SK-N-SH (cell line): ENCODE measurements around the gene MYO1D. TPM values are rescaled to one million over a fixed set of nuclear protein-coding genes. Genes with fewer than 3 reads are reported as not detected.

Experiments used
- CTCF ChIA-PET: fragments of 300-600, 350-600 bp; formaldehyde crosslinking; extraction: SDS; loops from one replicate; lab custom pipeline; 2021; lab: Yijun Ruan, JAX
- POLR2A ChIA-PET: fragments of 350-600 bp; sonication (Branson Sonifier 250); formaldehyde crosslinking; extraction: SDS; loops from one replicate; lab custom pipeline; 2020; ENCODE audit warnings: antibody characterized with exemption, inconsistent platforms; lab: Yijun Ruan, JAX
- DNase-seq: peaks from one replicate; pipeline ENCODE4 v3.0.0; 2012
- H2AFZ ChIP-seq: fragments of 200-600 bp; sonication (generic); 2 replicates; pipeline ENCODE4 v1.8.1; 2016; ENCODE audit warnings: antibody characterized with exemption, mild to moderate bottlenecking, low read depth
- H3F3A ChIP-seq: fragments of 200-600 bp; sonication (generic); replicated peaks from 2 replicates; pipeline ENCODE3; 2016; ENCODE audit warnings: antibody characterized with exemption, mild to moderate bottlenecking; ENCODE audit not compliant: insufficient read depth
- H3K27ac ChIP-seq, 2 experiments: fragments of 200-500 bp in 1 of 2; fragments of 200-600 bp in 1 of 2; sonication (Bioruptor generic) in 1 of 2; sonication (generic), shearing (Covaris generic) in 1 of 2; 2 replicates each; pipeline versions ENCODE4 v1.5.1 to v1.6.1; 2014 to 2016; ENCODE audit warnings: low read depth in 2 of 2, inconsistent platforms in 1 of 2, low read length in 1 of 2, mild to moderate bottlenecking in 1 of 2, mixed read lengths in 1 of 2
- H3K27me3 ChIP-seq: fragments of 200-600 bp; sonication (generic), shearing (Covaris generic); 2 replicates; pipeline ENCODE4 v1.6.1; 2016; ENCODE audit warnings: mixed run types; ENCODE audit not compliant: insufficient read depth
- H3K36me3 ChIP-seq, 2 experiments: fragments of 200-500 bp in 1 of 2; fragments of 200-600 bp in 1 of 2; sonication (Bioruptor generic) in 1 of 2; sonication (generic) in 1 of 2; replicated peaks in 1 of 2; 2 replicates each; pipeline versions ENCODE3 to v1.5.1; 2014 to 2016; ENCODE audit warnings: low read length in 1 of 2, mild to moderate bottlenecking in 1 of 2; ENCODE audit not compliant: insufficient read depth in 2 of 2, control insufficient read depth in 1 of 2
- H3K4me1 ChIP-seq, 2 experiments: fragments of 200-500 bp in 1 of 2; fragments of 200-600 bp in 1 of 2; sonication (Bioruptor generic) in 1 of 2; sonication (generic), shearing (Covaris generic) in 1 of 2; 2 replicates each; pipeline versions ENCODE4 v1.5.1 to v1.6.1; 2014 to 2016; ENCODE audit warnings: low read depth in 1 of 2, low read length in 1 of 2, mixed run types in 1 of 2; ENCODE audit not compliant: insufficient read depth in 2 of 2, control insufficient read depth in 1 of 2
- H3K4me2 ChIP-seq: fragments of 200-600 bp; sonication (generic), shearing (Covaris generic); 2 replicates; pipeline ENCODE4 v1.6.1; 2017; ENCODE audit warnings: mixed run types
- H3K4me3 ChIP-seq, 2 experiments: fragments of 200-500 bp in 1 of 2; fragments of 200-600 bp in 1 of 2; sonication (Bioruptor generic) in 1 of 2; sonication (generic), shearing (Covaris generic) in 1 of 2; 2 replicates each; pipeline versions ENCODE4 v1.5.1 to v1.8.1; 2014 to 2016; ENCODE audit warnings: low read depth in 2 of 2, inconsistent platforms in 1 of 2, low read length in 1 of 2, mild to moderate bottlenecking in 1 of 2, mixed read lengths in 1 of 2, moderate library complexity in 1 of 2
- H3K79me2 ChIP-seq: fragments of 200-600 bp; sonication (generic); 2 replicates; pipeline ENCODE4 v1.8.1; 2017; ENCODE audit warnings: mild to moderate bottlenecking; ENCODE audit not compliant: insufficient read depth
- H3K9ac ChIP-seq: fragments of 200-600 bp; sonication (generic); 2 replicates; pipeline ENCODE4 v1.6.1; 2017; ENCODE audit warnings: mixed run types
- H3K9me2 ChIP-seq: fragments of 200-600 bp; sonication (generic); 2 replicates; pipeline ENCODE4 v1.6.1; 2017; ENCODE audit warnings: mixed run types
- H3K9me3 ChIP-seq: fragments of 200-600 bp; sonication (generic); 2 replicates; pipeline ENCODE4 v1.6.1; 2017; ENCODE audit warnings: mixed run types, mild to moderate bottlenecking, moderate library complexity
- H4K20me1 ChIP-seq: fragments of 200-600 bp; sonication (generic); 2 replicates; pipeline ENCODE4 v1.6.1; 2017; ENCODE audit warnings: mild to moderate bottlenecking, mixed run types; ENCODE audit not compliant: insufficient read depth
- CTCF ChIP-seq: fragments of 200-600 bp; sonication (generic); IDR thresholded peaks from 2 replicates; pipeline ENCODE4 v1.6.1; 2017; ENCODE audit warnings: antibody characterized with exemption, mild to moderate bottlenecking, moderate library complexity
- EP300 ChIP-seq, 2 experiments: IDR thresholded peaks; 2 replicates each; pipeline versions ENCODE4 v1.4.0 to v1.6.1; 2012; ENCODE audit warnings: borderline replicate concordance in 1 of 2, low read depth in 1 of 2, low read length in 1 of 2
- EZH2phosphoT487 ChIP-seq: fragments of 200-600 bp; sonication (generic); IDR thresholded peaks from 2 replicates; pipeline ENCODE4 v1.6.1; 2017; ENCODE audit warnings: low read depth, mixed run types, mild to moderate bottlenecking, antibody characterized with exemption, moderate library complexity, borderline replicate concordance
- FOXM1 ChIP-seq: IDR thresholded peaks from 2 replicates; pipeline ENCODE4 v1.4.0; 2012; ENCODE audit warnings: low read depth, mild to moderate bottlenecking
- GABPA ChIP-seq: IDR thresholded peaks from 2 replicates; pipeline ENCODE4 v1.4.0; 2012; ENCODE audit warnings: low read depth, mild to moderate bottlenecking
- GATA2 ChIP-seq: sonication (generic); formaldehyde crosslinking; IDR thresholded peaks from 2 replicates; pipeline ENCODE4 v1.5.0; 2020; ENCODE audit warnings: mild to moderate bottlenecking, missing genetic modification reagents
- IRF3 ChIP-seq: fragments of 150-350 bp; IDR thresholded peaks from 2 replicates; pipeline ENCODE4 v1.6.1; 2016; ENCODE audit warnings: mild to moderate bottlenecking, low read depth, low read length
- JUND ChIP-seq: IDR thresholded peaks from 2 replicates; pipeline ENCODE4 v1.4.0; 2012
- NFIC ChIP-seq: IDR thresholded peaks from 2 replicates; pipeline ENCODE4 v1.4.0; 2012; ENCODE audit warnings: borderline replicate concordance
- POLR2AphosphoS5 ChIP-seq: IDR thresholded peaks from 2 replicates; pipeline ENCODE4 v1.6.1; 2012; ENCODE audit warnings: low read depth, low read length
- RCOR1 ChIP-seq: fragments of 150-350 bp; IDR thresholded peaks from 2 replicates; pipeline ENCODE4 v1.6.1; 2017; ENCODE audit warnings: antibody characterized with exemption, low read length
- REST ChIP-seq: IDR thresholded peaks from 2 replicates; pipeline ENCODE4 v1.6.1; 2012; ENCODE audit warnings: mild to moderate bottlenecking, low read depth, low read length, moderate library complexity
- RXRA ChIP-seq: IDR thresholded peaks from 2 replicates; pipeline ENCODE4 v1.4.0; 2012; ENCODE audit warnings: low read depth, mild to moderate bottlenecking, borderline replicate concordance
- SIN3A ChIP-seq: IDR thresholded peaks from 2 replicates; pipeline ENCODE4 v1.6.1; 2012; ENCODE audit warnings: low read depth, mild to moderate bottlenecking, low read length, moderate library complexity, borderline replicate concordance
- TCF12 ChIP-seq: IDR thresholded peaks from 2 replicates; pipeline ENCODE4 v1.4.0; 2012
- TEAD4 ChIP-seq: IDR thresholded peaks from 2 replicates; pipeline ENCODE4 v1.4.0; 2012; ENCODE audit warnings: mild to moderate bottlenecking, borderline replicate concordance; ENCODE audit not compliant: insufficient read depth
- USF1 ChIP-seq: IDR thresholded peaks from 2 replicates; pipeline ENCODE4 v1.4.0; 2012; ENCODE audit warnings: low read depth, borderline replicate concordance
- WGBS: methylation state at CpG from one replicate; pipeline ENCODE4 v1.1.6; 2017; ENCODE audit warnings: low lambda C conversion rate; 5-methylcytosine and 5-hydroxymethylcytosine counted together
- polyA plus RNA-seq, 3 experiments: library from polyadenylated mRNA; depleted of rRNA; stranded (reverse); fragments of >200 nt; gene quantifications; 2 replicates each; pipeline ENCODE4 v1.2.3, GENCODE V29; 2012

Gene MYO1D
- polyA plus RNA-seq, 1 of the 3 experiments (the other 2 are of a cell fraction): 20.4 TPM

- TF ChIP-seq IRF3 (no peak), EP300 (IDR thresholded peaks at IDR 0.05; ENCODE audit: borderline replicate concordance in 1 of 2, low read depth in 1 of 2, low read length in 1 of 2) (no peak), SIN3A (no peak), REST (no peak), RCOR1 (no peak), GABPA (no peak), RXRA (no peak)
These were observed 144.7 kb downstream of the MYO1D start (continued) for GRCh38 chr17:32732296-32732642.

GRCh38 chr17:32731556-32732295 lies 145.2 kb downstream of the MYO1D start:
- no peaks in the 10 kb centered on the region for H4K20me1 ChIP-seq
- no peaks in the 10 kb centered on the region for H3K4me1 ChIP-seq
- WGBS: 92% methylated on average over 5 of the region's 13 CpGs
- no peak overlapping the region for H3K4me3 ChIP-seq
- no peak overlapping the region for H3K9ac ChIP-seq
- CTCF ChIA-PET: interaction anchor here (0.6 to 1.2 kb wide), 2 partner anchors 23 to 270 kb away, joined by 3 read pairs; no protein-coding TSS in a partner anchor
- H3F3A ChIP-seq: peaks cover 7% of the 10 kb centered on the region
- no peaks in the 10 kb centered on the region for H3K79me2 ChIP-seq
- POLR2A ChIA-PET: no interaction called here
- no peak overlapping the region for H3K27ac ChIP-seq
- no peak overlapping the region for H2AFZ ChIP-seq
- no peaks in the 10 kb centered on the region for H3K27me3 ChIP-seq
- no peaks in the 10 kb centered on the region for H3K9me2 ChIP-seq
- peaks cover 12 to 27% of the 10 kb centered on the region in 2 experiments for H3K36me3 ChIP-seq
- H3K4me2 ChIP-seq: no peak overlapping the region
- H3K9me3 ChIP-seq: no peaks in the 10 kb centered on the region; the same call in 1 of the 2 replicates
- TF ChIP-seq NFIC: no peak
- no peak for TF ChIP-seq EZH2phosphoT487
- no peak for TF ChIP-seq REST
- TF ChIP-seq IRF3: no peak
- TF ChIP-seq FOXM1: no peak
- TF ChIP-seq RCOR1: no peak
- TF ChIP-seq TEAD4: no peak
- no peak for TF ChIP-seq TCF12
- no peak for TF ChIP-seq POLR2AphosphoS5
- TF ChIP-seq GATA2 (CRISPR knock-in tag): no peak
- TF ChIP-seq JUND: no peak
- no peak for TF ChIP-seq USF1
- no peak for TF ChIP-seq CTCF
- no peak for DNase-seq
